ENCODE measurements around the gene ABRAXAS1.
"Not testable (repeated sequence)": the region's sequence is repeated elsewhere in the genome, so short reads cannot be mapped to it uniquely, and the experiment has no call there.

Gene ABRAXAS1

DNA sequence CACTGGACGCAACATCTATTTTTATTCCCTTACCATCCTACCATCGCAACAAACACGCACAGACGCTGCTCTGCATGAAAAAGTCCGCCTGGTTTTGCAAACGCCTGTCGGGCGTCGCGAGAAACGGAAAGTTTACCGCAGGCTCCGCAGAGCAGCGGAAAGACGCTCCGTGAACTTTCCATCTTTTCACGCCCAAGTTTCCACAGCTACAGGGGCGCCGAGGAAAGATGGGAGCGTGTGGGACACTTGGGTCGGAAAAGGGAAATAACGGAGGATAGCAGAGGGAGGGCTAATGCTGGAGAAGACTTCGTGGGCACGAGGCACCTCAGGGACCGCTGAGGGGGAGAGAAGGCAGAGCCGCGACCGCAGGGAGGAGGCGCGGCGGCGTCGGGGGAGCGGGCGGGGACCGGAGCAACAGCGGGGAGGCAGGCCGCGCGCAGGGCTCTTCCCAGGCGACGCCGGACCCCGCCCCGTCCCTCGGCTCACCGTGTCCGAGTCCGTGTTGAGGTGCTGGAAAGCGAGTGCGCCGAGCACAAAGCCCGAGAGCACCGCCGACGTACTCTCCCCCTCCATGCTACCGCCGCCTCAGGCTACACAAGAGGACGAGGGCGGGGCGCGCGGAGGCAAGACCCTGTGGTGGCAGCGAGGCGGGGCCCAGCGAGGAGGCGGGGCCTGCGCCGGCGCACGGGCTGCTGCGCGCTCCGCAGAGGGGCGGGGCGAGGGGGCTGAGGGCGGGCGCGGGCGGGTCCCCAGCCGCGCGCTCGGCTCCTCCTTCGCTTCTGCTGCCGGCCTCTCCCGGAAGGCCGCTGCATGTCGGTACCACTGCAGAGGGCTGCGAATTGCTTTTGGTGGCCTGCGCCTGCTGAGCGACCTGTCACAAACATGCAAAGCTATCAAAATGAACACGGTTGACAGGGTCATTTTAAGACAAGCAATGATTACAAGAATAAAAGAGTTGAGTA lies at the start of gene ABRAXAS1:
TSS of gene ABRAXAS1 (minus strand) at position 601 of the 962 bp plus-strand sequence. CDS start at position 573, 28 bp downstream.
- peak; percentile 90 to 96 for DNase-seq

GRCh38 chr4:83527671-83528070 lies 42.8 kb upstream of the ABRAXAS1 start:
- no peak for DNase-seq

DNA sequence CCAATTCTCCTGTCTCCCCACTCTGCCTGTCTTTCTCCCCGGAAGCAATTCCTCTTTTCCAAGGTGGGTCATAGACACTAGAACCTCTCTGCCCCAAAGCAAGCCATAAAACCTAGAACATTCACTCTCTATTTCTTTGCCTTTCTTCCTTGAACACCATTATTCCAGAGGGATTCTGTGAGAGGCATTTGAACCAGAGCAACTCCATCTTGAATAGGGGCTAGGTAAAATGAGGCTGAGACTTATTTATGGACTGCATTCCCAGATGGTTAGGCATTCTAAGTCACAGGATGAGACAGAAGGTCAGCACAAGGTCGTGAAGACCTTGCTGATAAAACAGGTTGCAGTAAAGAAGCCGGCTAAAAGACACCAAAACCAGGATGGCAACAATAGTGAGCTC lies 37.3 kb upstream of the ABRAXAS1 start:
- no peak for DNase-seq

DNA sequence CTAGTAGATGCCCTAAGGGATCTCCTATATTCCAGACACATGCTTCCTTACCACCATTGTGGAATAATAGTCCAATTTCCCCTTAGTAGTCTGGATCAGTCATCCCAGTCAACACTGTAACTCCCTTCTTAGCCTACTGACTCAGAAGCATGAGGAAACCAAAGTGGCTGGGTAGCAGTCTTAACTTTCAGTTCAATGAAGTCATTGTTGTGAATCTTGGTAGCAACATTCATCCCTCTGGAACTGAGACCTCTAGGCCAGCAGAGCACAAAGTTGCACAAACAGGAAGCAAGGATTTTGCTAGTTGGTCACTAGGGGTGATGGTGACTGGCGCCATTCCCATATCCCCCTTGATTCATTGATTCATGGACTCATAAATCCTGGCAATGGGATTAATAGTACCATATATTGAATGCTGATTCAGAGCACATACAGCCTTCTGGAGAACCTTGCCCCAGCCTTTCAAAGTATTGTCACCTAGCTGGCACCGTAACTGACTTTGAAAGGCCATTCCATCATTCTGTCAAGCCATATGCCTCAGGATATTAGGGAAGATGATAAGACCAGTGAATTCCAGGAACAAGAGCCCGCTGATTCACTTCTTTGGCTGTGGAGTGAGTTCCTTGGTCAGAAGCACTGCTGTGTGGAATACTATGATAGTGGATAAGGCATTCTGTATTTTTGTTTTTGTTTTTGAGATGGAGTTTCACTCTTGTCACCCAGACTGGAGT lies 31.3 kb upstream of the ABRAXAS1 start:
- DNase-seq: no peak

DNA sequence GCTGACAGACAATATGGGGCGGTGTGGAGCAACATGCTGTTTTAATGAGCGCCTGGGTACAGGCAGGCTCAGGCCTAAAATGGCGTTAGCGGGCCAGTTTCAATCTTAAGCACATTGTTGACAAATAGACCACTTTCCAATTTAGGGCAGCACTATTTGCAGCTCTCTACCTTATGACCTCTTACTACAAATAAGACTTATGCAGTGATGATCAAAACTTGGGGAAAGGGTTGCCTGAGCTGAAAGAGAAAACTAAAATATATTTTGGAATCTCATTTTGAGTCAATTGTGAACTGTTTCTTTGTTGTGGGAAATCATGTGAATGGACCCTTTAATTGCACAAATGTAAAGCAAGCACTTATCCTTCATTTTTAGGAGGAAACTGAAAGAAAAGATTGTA lies 25.5 kb upstream of the ABRAXAS1 start:
- DNase-seq: no peak

DNA sequence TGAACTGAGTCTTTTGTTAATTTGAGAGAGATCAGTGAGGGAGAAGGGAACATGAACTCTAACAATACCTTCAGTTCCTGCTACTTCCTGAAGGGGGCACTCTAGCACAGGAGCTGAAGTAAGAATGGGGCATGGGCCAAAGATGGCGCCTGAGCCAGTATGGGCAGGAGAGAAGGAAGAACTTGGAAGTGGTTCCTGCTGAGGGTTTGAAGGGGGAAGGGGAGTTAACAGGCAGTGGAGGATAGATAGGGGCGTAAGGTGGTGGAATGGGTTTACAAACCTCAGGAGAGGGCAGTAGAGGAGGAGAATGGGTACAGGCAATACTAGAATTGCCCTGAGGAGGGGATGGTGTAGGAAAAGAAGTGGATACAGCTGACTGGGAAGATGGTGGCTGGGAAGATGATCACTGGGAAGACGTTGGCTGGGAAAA lies 24.3 kb upstream of the ABRAXAS1 start:
- peak in 1 of 2 experiments; percentile 29 for DNase-seq

DNA sequence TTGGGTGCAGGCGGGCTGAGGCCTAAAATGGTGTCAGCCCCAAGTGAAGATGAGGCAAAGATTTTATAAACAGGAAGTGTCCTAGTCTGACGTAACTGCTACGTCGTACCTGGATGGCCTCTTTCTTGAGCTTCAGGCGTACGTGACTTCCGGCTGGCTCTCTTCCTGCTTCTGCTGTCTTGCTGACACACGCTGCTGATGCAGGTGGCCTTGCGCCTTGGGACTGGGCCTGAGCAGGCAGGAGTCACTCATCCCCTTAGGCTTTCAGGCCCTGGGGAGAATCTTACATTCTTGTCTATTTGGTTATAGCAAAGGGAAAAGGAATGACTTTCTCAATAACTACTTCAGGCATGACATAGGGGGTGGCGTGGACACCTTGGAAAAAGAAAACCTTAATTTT lies 20.1 kb upstream of the ABRAXAS1 start:
- DNase-seq: no peak

GRCh38 chr4:83504503-83504902 lies 19.6 kb upstream of the ABRAXAS1 start:
- no peak for DNase-seq

GRCh38 chr4:83503974-83504373 lies 19.1 kb upstream of the ABRAXAS1 start:
- DNase-seq: no peak

DNA sequence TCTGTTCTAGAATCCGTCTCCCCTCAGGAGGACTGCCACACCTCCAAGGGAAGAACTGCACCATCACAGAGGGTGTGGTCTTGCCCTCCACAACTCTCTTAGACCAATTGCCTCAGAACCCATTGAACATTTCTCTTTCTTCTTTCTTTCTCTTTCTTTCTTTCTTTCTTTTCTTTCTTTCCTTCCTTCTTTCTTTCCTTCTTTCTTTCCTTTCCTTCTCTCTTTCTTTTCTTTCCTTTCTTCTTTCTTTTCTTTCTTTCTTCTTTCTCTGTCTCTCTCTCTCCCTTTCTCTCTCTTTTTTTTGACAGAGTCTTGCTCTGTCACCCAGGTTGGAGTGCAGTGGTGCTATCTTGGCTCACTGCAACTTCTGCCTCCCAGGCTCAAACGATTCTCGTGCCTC lies 16.8 kb upstream of the ABRAXAS1 start:
- not testable (repeated sequence) for DNase-seq

- no peak for DNase-seq
Observed at GRCh38 chr4:83498187-83498586, 13.3 kb upstream of the ABRAXAS1 start.

GRCh38 chr4:83496085-83496917 lies 11.4 kb upstream of the ABRAXAS1 start:
- DNase-seq: not testable (repeated sequence)

GRCh38 chr4:83490876-83491450 lies 6.1 kb upstream of the ABRAXAS1 start:
- peak in 1 of 2 experiments; percentile 20 for DNase-seq

- DNase-seq: no peak
Observed at GRCh38 chr4:83489711-83490326, 4.9 kb upstream of the ABRAXAS1 start.

GRCh38 chr4:83486457-83487129 lies 1.7 kb upstream of the ABRAXAS1 start:
- no peak for DNase-seq

DNA sequence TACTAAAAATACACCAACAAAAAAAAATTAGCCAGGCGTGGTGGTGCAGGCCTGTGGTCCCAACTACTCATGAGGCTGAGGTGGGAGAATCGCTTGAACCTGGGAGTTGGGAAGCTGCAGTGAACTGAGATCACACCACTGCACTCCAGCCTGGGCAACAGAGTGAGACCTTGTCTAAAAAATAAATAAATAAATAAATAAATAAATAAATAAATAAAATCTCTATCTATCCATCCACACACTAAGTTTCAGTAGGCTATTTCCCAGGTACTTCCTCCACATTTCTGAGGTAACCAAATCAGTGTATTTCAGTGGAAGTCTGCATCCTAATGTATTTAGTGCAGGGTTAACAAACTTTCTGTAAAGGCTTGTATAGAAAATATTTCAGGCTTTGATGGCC lies 10.9 kb downstream of the ABRAXAS1 start:
- no peak for DNase-seq

- DNase-seq: no peak
Observed at GRCh38 chr4:83473423-83473822, 11.5 kb downstream of the ABRAXAS1 start.

DNA sequence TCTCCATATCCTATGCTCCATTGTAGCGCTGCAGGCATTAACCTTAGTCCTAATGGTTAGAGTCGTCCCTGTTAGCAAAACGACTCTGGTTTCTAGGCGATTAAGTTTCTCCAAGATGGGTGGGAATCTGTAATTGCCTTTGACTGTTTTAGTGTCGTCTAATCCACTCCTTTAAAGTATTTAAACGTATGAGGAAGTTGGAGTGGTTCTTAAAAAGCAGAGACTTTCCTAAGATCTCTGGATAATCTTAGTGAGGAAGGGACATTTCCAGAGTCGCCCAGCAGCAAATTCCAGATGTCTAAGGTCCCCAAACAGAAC lies 28.8 kb downstream of the ABRAXAS1 start:
- no peak for DNase-seq

- peak; percentile 99 for DNase-seq
Observed at GRCh38 chr4:83455281-83456183, 29.4 kb downstream of the ABRAXAS1 start, which contains the start of the genes HELQ and MRPS18C. Gene HELQ (minus strand): TSS chr4:83455823. CDS start chr4:83455693, 130 bp downstream. Gene MRPS18C (plus strand): TSS chr4:83456058. CDS start chr4:83456078, 20 bp downstream.

- DNase-seq: no peak
Observed at GRCh38 chr4:83454686-83455085, 30.2 kb downstream of the ABRAXAS1 start.
